ENCODE results near the gene METRN. TPM values are rescaled to one million over a fixed set of nuclear protein-coding genes. Genes with fewer than 3 reads are reported as not detected.
A peak's percentile ranks its signal among the peaks of the same experiment; 100 is the strongest.

The METRN gene
- 30.3 TPM for polyA plus RNA-seq (2013, experiment 1 of 2; ENCODE audit: insufficient read length)
- polyA plus RNA-seq (2013, experiment 2 of 2; ENCODE audit: insufficient read length), result 28.2 TPM

GRCh38 chr16:714558-715476, at the start of gene METRN:
Gene METRN, plus strand, starts transcription at chr16:715118. Its CDS starts 172 bp downstream, at chr16:715290.
- peak; percentile 88 for DNase-seq

DNA sequence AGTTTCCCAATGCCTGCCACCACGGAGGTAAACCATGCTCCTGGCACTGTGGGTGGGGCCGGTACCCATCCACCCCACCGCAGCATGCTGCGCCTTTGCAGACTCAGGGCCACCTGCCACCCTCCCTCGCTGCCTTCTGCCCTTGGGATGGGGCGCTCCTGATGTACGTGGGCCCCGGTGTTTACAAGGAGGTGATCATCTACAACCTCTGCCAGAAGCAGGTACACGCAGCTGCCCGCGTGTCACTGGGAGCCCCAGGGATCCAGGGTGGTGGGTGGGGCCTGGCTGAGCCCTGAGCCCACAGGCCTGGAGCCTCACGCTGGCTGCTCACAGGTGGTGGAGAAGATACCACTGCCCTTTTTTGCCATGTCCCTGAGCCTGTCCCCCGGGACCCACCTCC, 48.3 kb upstream of the METRN start:
- DNase-seq, result no peak

DNA sequence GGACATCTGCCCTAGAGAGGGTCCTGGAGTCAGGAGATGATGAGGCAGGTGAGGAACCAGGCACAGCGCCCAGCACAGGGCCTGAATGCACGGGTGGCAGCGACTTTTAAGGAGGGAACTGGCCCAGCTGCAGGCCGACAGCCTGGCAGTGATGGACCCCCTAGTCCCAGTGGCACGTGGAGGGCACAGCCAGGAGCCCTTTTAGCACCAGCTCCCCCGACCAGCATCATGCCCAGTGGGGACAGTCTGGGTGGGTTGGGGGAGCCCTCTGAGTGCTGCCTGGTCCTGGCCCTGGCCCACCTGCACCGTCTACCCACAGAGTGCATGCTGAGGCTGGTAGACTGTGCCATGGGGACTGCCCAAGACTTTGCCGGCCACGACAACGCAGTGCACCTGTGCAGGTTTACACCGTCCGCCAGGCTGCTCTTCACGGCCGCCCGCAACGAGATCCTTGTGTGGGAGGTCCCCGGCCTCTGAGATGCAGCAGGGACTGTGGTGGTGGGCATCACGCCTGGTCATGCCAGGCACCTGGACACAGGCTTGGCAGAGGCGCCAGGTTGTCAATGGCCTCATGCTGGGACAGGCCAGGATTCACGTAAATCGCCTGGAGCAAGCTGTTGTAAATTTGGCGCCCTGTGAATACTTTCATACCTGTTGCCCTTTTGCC, 47.7 kb upstream of the METRN start:
- no peak for DNase-seq

DNA sequence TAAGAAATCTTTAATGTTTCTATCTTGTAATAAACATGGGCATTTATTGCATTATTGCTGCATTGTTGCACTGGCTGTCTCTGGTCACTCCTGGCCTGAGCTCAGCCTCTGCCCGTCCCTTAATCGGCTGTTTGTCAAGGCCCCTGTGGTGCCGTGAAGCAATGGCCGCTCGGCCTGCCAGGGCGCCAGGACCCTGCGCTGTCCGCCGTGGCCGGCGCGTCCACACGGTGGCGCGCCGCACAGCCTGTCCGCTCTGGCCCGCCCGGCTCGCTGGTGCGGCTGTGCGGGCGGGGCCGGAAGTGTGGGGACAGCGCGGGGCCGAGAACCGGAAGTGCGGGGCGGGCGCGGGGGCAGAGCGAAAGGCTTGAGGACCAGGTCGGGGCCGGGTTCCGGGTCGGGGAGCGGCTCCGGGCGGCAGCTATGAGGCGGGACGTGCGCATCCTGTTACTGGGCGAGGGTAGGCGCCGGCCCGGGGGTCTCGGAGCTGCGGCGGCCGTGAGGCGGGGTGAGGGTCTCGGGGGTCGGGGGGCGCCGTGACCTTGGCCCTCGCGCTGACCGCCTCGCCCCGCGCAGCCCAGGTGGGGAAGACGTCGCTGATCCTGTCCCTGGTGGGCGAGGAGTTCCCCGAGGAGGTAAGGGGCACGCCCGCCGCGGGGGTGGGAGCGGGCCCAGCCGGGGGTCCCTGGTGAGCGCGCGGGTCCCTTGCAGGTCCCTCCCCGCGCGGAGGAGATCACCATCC, 47.0 kb upstream of the METRN start, which contains the start of gene RHOT2:
RHOT2 (plus strand) TSS at position 353 of the 739 bp plus-strand sequence; CDS start at position 421, 68 bp downstream.
- DNase-seq, result peak; percentile 92

DNA sequence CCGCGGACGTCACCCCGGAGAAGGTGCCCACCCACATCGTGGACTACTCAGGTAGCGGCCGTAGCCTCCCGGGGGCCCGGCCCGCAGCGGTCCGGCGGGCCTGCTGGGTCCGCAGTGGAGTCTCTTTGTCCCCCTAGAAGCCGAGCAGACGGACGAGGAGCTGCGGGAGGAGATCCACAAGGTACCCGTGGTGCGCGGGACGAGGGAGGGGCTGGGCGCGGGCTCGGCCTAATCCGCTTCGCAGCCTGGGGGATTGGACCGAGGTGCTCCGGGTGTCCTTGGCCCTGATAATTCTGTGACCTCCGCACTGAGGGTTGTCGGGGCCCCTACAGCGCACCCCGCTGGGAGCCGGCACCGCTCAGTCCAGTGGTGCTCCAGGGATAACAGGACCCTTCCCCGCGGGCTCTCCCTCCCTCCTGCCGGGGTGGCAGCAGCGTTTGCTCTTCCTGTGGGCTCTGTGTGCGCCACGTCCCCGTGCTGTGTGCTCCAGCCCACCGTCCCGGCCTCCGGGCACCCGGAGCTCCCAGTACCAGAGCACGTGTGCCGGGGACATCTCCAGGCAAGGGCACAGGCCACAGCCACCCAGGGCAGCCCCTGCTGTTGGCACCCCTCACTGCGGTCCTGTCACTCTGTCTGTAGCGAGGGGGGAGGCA, 46.3 kb upstream of the METRN start:
- DNase-seq, result no peak

GRCh38 chr16:669666-670065, 45.3 kb upstream of the METRN start:
- no peak for DNase-seq

GRCh38 chr16:670485-671352, 44.2 kb upstream of the METRN start:
- no peak for DNase-seq

DNA sequence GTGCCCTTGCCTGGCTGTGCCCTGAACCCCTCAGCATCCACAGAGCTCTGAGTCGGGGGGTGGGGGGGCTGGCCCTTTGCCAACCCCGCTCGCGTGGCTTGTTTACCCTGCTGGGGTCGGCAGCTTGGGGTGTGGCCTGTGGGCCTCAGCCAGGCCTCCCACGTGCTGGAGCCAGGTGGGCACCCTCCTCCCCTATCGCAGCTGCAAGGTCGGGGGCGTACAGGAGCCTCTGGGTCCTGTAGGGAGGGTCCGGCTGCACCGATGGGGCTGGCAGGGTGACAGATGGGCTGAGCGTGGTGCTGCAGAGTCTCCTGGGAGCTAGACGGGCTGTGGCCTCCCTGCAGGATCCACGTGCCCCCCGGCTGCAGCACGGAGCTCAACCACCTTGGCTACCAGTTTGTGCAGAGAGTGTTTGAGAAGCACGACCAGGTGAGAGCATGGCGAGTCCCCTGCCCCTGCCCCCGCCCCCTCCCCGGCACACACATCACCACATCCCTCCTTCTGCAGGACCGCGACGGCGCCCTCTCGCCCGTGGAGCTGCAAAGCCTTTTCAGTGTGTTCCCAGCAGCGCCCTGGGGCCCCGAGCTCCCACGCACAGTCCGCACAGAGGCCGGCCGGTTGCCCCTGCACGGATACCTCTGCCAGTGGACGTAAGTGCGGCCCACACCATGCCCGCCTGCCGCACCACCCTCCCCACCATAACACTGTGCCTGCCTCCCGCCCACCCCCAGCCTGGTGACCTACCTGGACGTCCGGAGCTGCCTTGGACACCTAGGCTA, 43.4 kb upstream of the METRN start:
- DNase-seq, result no peak

- no peak for DNase-seq
These were observed 42.5 kb upstream of the METRN start for GRCh38 chr16:672371-672770.

DNA sequence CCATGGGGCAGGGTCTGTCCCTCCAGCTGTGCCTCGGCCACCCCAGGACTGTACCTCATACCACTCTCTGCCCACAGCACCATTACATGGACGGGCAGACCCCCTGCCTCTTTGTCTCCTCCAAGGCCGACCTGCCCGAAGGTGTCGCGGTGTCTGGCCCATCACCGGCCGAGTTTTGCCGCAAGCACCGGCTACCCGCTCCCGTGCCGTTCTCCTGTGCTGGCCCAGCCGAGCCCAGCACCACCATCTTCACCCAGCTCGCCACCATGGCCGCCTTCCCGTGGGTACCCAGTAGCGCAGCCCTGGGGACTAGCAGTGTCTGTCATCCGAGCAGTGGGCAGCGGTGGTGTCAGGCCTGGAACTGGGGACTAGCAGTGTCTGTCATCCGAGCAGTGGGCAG, 42.1 kb upstream of the METRN start:
- no peak for DNase-seq

DNA sequence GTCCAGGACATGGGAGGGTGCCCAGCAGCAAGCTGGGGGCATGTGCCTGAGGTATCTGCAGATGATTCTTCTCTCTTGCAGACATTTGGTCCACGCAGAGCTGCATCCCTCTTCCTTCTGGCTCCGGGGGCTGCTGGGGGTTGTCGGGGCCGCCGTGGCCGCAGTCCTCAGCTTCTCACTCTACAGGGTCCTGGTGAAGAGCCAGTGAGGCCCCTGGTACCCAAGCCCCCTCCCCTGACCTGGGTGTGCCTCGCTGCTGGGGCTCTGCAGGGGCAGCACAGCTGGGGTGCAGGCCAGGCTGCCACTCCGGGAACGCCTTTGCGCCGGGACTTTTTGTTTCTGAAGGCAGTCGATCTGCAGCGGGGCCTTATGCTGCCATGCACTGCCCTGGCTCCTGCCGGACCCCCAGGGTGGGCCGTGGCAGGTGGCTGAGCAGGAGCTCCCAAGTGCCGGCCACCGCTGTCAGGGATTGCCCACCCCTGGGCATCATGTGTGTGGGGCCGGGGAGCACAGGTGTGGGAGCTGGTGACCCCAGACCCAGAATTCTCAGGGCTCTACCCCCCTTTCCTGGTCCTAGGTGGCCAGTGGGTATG, 41.4 kb upstream of the METRN start:
- DNase-seq, result no peak

DNA sequence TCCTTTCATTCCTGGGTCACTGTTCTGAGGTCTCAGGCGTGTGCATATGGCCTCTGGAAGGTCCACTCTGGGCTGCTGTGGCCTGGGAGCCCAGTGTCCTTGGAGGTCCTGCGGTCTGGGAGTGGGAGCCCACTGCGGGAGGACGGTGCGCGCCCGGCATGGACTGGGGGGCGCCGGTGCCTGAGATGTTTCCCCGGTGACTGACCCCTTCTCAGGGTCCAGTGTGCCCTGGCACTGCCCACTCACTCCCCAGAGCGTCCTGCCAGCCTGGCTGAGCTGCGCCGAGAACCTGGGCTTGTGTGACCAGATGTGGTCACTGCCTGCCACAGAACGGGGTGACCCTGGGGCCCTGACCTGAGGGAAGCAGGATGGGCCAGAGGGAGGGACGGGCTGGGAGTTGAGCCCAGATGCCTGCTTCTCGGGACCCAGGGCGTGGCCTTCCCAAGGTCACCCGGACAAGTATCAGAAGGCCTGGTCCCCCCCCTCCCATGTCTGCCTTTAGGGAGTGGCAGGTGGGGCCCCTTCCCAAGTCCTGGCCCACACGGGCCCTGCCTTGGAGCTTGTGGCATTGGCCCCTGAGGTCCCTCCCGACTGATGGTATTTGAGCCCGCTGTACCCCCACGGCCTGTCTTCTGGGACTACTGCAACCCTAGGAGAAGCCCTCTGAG, 40.6 kb upstream of the METRN start:
- no peak for DNase-seq

- peak; percentile 53 for DNase-seq
These were observed 39.7 kb upstream of the METRN start, which contains the start of gene RHBDL1 for GRCh38 chr16:674968-675883. Gene RHBDL1, plus strand, starts transcription at chr16:675671. Its CDS starts 120 bp downstream, at chr16:675791.

GRCh38 chr16:675884-676564, 38.9 kb upstream of the METRN start:
- DNase-seq, result no peak

- DNase-seq, result no peak
These were observed 38.4 kb upstream of the METRN start for GRCh38 chr16:676565-676902.

DNA sequence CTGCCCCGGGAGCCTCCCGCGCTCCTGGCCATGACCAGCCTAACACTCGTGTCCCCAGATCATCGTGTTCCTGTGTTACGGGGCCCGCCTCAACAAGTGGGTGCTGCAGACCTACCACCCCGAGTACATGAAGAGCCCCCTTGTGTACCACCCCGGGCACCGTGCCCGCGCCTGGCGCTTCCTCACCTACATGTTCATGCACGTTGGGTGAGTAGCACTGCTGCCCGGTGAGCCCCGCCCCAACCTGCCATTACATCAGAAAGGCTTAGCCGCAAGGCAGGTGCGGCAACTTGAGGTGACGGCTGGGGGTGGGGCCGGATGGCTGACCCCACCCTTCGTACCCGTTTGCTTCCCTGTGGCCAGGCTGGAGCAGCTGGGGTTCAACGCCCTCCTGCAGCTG, 38.0 kb upstream of the METRN start:
- no peak for DNase-seq

DNA sequence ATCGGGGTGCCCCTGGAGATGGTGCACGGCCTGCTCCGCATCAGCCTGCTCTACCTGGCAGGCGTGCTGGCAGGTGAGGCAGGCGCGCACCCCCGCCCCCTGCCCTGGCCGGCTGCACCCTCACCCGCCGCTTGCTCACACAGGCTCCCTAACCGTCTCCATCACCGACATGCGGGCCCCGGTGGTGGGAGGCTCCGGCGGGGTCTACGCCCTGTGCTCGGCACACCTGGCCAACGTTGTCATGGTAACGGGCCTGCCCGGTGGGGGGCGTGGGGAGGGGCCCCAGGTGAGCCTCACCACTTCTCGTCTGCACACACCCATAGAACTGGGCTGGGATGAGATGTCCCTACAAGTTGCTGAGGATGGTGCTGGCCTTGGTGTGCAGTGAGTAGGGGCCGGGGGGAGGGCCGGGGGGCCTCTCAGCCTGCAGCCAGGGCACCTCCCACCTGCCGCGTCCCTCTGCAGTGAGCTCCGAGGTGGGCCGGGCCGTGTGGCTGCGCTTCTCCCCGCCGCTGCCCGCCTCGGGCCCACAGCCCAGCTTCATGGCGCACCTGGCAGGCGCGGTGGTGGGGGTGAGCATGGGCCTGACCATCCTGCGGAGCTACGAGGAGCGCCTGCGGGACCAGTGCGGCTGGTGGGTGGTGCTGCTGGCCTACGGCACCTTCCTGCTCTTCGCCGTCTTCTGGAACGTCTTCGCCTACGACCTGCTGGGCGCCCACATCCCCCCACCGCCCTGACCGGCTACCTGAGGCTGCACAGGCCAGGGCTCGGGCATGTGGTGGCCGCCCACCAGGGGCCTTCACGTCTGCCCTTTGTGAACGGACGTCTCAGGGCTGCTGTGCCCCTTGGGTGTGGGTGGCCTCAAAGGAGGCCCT, 37.4 kb upstream of the METRN start:
- DNase-seq, result no peak

Data from fibroblast of skin of scalp (primary cell).